Activated CD4-positive, alpha-beta T cell treated with anti-CD3 and anti-CD28 coated beads, Interleukin-2, Interleukin-6, amounts not matched to agents 100 ng/mL and 50 ng/mL, durations not matched to agents 16 hours and 8 hours (primary cell): ENCODE data around the gene ADAMTS12.

Experiments used
- DNase-seq: peaks from one replicate; pipeline ENCODE4 v3.0.0-alpha.2; 2020

The ADAMTS12 gene

GRCh38 chr5:33507426-33507825 is 384.4 kb downstream of the ADAMTS12 start:
- DNase-seq, result no peak

DNA sequence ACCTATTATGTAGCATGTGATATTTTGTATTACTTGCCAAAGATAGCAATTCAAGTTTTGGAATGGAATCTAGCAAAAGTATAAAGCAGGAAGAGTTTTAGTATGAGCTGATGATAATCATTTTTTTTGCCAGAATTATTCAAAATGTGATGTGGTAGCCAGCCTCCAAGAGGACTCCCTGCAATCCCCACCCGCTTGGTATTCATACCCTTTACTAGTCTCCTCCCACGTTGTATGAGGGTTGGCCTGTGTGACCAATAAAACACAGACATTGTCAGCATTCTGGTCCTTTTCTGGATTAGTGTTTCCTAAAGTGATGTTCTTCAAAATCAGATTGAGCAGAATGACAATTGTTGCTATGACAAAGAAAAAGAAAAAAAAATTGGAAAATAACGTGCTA is 387.2 kb downstream of the ADAMTS12 start:
- DNase-seq, result no peak

GRCh38 chr5:33501899-33502298 is 389.9 kb downstream of the ADAMTS12 start:
- DNase-seq, result no peak

GRCh38 chr5:33501260-33501659 is 390.5 kb downstream of the ADAMTS12 start:
- DNase-seq, result no peak

- no peak for DNase-seq
Observed at GRCh38 chr5:33494466-33494865, 397.3 kb downstream of the ADAMTS12 start.

DNA sequence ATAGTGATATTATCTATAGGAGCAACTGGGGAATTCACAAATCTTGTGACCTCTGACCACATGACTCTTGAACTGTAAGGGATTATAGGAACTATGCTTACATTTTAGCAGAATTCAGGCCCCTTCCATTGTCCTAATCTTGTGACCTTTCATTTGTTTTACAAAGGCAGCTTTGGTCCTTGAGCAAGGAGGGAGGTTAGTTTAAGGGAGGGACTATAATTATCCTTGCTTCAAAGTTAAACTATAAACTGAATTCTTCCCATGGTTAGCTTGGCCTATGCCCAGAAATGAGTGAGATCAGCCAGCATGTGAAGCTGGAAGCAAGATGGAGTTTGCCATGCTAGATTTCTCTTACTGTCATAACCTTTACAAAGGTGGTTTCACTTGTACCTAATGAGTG is 399.8 kb downstream of the ADAMTS12 start:
- no peak for DNase-seq

- DNase-seq, result no peak
Observed at GRCh38 chr5:33490071-33490665, 401.6 kb downstream of the ADAMTS12 start.

DNA sequence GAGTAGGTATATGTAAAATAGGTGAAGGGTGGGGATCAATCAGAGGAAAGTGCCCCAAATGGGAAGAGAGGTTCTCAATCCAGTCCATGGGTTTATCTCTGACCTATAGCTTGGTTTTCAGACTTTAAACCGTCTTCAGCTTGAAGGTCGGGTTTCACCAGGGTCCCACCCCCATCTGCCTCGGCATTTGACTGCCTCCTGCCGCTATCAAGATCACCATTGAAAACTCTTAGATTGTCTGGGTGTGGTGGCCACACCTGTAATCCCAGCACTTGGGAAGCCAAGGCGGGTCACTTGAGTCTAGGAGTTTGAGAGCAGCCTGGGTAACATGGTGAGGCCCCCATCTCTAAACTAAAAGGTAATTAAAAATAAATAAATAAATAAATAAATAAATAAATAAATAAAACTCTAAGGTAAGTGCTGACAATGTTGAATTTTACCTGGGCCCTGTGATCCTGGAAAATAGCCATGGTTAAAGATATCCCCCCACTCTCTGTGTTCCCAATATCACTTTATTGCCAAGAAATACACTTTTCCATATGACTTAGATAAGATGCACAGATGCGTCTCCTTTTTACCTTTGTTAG is 402.2 kb downstream of the ADAMTS12 start:
- DNase-seq, result no peak

GRCh38 chr5:33488558-33489355 is 403.0 kb downstream of the ADAMTS12 start:
- no peak for DNase-seq

- no peak for DNase-seq
Observed at GRCh38 chr5:33487236-33487635, 404.6 kb downstream of the ADAMTS12 start.

GRCh38 chr5:33482335-33482734 is 409.5 kb downstream of the ADAMTS12 start:
- DNase-seq, result no peak

GRCh38 chr5:33480876-33481275 is 410.9 kb downstream of the ADAMTS12 start:
- no peak for DNase-seq

- DNase-seq, result no peak
Observed at GRCh38 chr5:33479311-33479710, 412.5 kb downstream of the ADAMTS12 start.

DNA sequence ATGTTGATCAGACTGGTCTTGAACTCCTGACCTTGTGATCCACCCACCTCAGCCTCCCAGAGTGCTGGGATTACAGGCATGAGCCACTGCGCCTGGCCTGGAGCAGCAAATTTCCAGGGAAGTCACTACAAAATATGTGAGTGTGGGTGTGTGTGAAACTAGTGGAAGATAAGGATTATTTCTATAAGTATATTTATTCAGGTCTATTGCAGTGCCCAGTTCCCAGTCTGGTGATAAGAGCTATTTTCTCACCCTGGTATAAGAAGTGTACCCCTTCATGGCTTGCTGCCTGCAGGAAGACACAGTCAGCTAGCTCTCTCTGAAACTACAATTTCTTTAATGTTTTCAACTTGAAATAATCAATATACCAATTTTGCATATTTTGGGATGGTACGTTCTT is 414.0 kb downstream of the ADAMTS12 start:
- DNase-seq, result no peak

- DNase-seq, result no peak
Observed at GRCh38 chr5:33476992-33477391, 414.8 kb downstream of the ADAMTS12 start.

DNA sequence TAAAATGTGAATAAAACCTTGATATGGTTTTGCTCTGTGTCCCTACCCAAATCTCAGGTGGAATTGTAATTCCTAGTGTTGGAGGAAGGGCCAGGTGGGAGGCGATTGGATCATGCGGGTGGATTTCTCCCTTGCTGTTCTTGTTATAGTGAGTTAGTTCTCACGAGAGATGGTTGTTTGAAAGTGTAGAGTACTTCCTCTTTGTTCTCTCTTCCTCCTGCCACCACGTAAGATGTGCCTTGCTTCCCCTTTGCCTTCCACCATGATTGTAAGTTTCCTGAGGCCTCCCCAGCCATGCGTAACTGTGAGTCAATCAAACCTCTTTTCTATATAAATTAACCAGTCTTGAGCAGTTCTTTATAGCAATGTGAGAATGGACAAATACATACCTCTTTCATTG is 416.1 kb downstream of the ADAMTS12 start:
- DNase-seq, result no peak

DNA sequence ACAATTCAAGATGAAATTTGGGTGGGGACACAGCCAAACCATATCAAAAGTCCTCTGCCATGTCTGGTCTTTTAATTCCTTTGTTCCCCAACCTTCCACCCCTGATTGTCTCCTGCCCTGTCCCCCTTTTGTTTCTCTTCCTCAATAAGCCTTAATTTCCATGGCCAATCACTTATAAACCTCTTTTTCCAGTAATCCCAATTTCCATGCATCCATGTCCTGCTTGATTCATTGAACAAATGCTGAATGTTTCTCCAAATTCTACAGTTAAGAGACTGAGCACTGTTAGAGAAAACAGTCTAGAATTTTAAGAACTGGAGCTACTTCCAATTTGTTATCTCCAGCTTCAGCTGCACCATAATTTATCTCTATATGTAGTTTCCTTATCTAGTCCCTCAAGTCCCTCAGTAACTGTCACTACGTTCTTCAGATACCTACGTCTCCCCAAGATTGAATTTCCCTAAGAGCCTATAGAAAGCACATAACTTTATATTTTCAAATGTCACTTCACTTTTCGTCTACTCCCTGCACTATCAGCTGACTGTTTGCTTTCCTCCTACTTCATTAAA is 416.8 kb downstream of the ADAMTS12 start:
- DNase-seq, result no peak

GRCh38 chr5:33474004-33474403 is 417.8 kb downstream of the ADAMTS12 start:
- DNase-seq, result no peak
